Stimulated activated naive CD4-positive, alpha-beta T cell (primary cell): ENCODE results near the gene VAX1.

Source experiments
- DNase-seq, 6 experiments: peaks; one replicate each; lab custom pipeline; 2025; lab: John Stamatoyannopoulos, UW

VAX1 gene

DNA sequence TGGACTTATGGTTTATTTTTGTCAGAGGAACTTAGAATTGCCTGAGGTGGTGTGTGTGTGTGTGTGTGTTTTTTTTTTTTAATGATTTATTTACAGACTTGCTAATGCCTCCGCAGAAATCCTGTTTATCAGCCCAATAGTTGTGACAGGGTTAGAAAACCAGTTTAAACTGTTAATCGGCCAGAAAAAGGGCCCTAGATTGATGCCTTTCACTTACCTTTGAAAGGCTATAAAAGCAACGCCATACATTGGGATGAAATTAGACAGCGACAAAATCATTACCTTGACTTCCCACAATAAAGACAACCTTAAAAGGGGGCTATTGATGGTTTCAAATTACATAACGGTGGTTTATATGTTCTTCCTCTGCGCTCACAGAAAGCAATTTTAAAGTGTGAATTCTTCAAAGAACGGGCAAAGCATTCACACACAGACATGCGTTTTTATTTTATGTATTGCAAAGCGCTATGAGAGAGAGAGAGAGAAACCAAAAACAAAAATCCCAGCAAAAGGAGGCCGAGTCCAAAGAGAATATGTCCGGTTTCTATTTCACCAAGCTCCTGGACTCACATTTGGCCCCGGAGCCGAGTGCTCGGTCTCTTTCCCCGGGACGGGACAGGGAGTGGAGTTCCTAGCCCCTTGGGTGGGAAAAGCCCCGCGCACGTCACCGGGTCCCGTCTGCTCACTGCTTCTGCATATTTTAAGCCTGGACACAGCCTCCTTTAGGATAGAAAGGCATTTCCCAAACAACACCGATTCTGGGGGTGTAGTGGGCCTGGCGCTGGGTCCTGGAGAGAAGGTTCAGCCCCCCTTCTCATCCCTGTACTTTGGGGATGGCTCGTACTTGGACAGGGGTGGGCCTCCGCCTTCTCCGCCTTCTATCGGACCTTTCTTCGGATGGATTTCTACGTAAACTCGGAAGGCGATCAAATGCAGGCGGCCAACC, 26.8 kb upstream of the VAX1 start:
- no peak for DNase-seq

DNA sequence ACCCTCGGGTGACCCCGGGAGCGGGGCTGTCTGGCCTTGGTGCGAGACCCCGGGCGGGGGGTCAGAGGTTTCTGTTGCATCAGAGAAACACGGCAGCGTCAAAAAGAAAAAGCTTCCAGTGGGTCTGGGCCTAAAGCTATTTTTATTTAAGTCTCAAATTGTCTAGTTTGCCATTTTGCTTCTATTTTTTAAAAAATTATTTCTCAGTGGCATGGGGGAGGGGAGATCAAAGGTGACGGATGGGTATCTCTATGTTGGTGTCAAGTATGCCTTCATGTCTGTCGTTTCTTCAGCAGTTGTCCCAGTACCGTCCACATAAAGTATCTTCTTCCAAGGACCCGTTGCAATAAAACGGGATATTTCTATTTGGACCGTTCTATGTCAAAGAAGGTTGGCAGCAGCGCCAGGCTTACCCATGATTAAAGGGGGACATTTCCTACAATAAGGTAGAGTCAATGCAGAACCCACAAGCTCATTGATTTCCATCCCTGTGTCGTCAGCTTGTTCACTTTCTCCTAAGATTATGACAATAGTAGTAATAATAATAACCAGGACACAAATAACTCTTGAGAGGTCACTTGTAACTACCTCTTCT, 26.0 kb upstream of the VAX1 start:
- no peak for DNase-seq

DNA sequence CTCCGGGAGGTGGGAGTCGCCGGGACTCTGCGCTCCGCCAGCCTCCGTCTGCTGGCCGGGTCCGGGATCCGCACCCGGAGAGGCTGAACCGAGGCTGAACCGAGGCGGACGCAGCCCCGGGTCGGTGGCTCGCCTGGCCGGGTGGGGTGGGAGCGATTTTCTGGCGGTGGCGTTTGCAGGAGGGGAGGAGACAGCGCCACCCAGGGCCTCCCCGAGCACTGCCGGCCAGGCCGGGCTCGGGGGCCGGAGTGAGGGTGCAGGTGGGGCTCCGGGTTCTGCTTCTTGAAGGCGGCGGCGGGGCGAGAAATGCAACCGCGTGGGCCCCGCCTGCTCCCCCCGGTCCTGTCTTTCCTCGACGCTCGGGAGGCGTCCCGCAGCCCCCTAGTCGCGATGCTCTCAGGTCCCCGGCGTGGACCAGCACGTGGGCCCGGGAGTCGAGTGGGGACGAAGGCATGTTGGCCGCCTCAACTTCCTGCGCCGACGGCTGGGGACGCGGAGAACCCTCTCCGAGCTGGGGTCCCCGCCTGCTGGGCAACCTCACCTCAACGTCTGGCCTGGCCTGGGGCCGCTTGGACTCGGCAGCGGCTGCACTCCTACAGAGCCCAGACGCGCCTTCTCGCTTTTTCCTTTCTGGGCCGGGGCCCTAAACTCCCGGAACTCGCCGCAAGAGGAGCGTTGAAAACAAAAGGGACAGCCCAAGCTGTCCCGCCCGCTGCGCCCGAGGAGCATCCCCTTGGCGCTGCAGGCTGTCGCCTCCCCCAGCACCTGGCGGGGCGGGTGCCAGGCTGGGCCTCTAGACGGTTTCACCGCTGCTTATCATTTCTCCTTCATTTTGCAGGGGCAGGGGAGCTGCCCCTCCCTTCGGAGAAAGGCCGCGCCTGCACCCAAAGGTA, 25.2 kb upstream of the VAX1 start:
- no peak for DNase-seq

DNA sequence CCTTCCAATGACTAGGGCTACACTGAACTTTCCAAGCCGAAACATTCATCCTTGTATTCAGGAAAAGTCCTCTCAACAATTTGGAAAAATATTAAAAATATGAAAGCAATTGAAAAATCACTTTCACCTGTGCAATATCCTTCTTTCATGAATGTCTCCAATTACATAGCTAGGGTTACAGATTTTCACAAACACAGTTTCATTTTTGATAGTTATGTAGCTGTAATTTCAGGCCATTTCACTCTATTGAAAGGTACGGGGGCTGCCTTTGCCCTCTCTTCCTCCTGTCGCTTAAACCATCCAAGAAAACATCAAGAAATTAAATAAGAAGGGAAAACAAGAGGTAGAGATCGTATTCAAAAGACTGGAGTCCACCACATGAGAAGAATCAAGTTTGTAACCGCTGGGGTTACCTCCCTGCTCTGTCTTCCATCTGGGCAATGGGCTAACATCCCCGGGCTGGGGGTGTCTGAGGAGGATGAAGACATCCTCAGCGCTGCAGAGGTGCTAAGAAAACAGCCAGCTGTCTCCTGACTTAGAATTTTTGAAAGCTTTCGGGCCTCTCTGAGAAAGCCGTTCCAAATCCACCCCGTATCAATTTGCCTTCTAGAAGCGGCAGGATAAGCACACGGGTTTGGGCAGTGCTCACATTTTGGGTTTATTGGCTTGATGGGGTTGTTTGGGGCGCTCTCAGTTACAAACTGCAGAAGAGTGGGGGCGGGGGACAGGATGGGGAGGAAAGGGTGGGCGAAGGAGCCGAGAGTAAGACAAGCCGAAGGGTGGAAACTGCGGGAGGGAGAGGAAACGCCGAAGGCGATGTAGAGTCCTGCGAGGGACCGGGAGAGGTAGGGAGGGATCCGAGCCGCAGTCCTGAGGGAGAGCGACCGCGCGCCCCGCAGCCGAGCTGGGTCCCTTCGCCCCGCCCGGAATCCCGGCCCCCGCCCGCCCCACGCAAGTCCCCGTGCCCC, 24.3 kb upstream of the VAX1 start:
- DNase-seq: no peak

- no peak for DNase-seq
Observed at GRCh38 chr10:117161386-117162033, 23.4 kb upstream of the VAX1 start.

GRCh38 chr10:117160567-117160966, 22.5 kb upstream of the VAX1 start:
- no peak for DNase-seq

DNA sequence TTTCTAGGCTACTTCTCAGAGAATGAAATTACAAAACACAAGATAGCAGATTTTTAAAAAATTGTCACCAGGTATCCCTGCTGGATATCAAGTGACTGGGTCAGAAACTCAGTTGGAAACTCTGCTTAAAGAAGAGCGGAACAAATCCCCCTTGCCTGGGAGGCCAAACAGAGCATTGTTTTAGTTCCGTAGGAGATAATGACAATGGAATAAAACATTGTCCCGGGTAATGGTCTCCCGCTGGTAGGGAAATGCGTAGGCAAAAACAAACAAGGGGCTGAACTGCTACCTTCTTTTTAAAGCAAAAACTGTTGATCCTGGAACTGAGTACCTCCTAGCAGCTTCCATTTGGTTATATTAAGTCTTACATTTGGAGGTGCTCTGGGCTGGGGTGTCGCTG, 21.3 kb upstream of the VAX1 start:
- no peak for DNase-seq

DNA sequence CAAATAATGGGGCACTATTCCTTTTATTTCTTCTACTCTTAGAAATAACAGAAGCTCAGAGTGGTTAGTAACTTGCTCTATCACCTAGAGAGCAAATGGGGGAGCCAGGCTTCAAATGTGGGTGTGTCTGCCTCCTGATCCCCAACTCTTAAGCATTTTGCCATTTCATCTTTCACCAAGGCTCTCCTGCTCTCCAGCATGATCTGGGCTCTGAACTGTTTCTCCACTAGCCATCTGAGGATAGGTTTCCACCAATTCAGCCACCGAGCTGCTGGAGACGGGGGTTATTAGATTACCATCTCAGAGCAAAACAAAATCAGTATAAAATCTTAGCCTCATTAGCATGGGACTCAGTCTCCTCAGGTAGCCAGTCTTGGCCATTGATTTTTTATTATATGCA, 20.2 kb upstream of the VAX1 start:
- DNase-seq: no peak

DNA sequence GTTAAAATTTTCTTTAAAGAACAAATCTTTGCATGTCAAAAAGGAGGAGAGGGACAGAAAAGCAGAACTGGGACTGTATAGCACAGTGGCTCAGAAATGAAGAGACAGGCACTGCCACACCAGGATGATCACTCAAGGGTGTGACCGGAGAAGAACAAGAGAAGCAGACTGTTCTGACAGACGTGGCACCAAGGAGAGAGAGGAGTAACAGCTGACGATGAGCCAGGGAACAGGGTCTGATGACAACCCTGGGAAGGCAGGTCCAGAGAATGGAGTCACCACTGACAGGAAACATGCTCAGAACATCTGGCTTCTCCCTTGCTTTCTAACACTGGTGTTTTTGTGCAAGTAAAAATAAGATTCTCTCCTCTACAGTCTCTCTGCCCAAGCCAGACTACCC, 14.6 kb upstream of the VAX1 start:
- DNase-seq: no peak

- no peak for DNase-seq
Observed at GRCh38 chr10:117148284-117148683, 10.2 kb upstream of the VAX1 start.

GRCh38 chr10:117145019-117145418, 6.9 kb upstream of the VAX1 start:
- no peak for DNase-seq

GRCh38 chr10:117143103-117143823, 5.2 kb upstream of the VAX1 start:
- DNase-seq: no peak

DNA sequence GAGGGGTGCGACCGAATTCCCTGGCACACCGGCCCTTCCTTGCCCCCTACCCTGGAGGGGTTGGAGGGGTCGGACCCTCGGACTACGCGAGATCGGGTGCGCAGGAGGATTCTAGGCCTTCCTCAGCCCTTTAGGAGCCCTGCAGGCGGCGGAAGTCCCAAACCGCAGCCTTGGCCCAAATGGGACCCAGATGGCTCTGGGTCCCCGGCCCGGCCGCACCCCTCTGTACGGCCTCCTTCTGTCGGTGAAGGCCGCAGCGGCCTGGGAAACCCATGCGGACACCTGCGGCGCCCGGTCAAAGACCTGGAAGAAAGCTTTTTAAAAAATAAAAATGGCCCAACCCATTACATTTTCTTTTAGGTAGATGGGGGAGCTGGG, 2.4 kb upstream of the VAX1 start:
- no peak for DNase-seq

- DNase-seq: no peak
Observed at GRCh38 chr10:117139581-117140524, 1.8 kb upstream of the VAX1 start.

DNA sequence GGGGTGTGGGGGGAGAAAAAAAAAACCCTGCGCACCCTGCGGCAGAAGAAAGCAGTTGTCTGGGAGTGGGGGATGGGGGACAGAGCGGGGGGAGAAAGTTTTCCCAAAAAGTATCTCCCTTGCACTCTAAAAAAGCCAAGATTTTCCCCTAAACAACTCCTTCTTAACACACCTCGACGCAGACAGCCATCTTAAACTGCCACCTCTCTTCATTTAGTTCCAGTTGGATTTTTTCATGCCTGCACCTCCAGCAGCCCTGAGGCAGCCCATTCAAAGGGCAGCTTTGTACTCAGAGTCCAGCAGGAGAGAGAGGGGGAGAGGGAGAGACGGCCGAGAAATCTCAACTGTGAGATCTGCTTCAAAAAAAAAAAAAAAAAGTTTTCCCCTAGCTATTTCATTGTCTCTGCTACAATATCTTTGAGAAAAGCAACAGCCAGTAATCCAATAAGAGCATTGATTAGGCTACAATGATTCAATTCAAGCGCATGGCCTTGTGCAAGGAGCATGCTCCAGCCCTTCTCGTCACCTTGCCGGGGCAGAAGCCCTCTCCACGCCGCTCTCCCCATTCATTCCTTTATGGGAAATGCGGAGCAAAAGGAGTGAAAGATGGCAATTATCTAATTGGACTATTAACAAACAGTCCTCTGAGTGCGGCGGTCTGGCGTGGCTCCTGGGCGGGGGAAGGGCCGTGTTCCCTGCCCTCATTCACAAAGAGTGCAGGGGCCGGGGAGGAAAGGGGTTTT, 939 bp upstream of the VAX1 start:
- no peak for DNase-seq

DNA sequence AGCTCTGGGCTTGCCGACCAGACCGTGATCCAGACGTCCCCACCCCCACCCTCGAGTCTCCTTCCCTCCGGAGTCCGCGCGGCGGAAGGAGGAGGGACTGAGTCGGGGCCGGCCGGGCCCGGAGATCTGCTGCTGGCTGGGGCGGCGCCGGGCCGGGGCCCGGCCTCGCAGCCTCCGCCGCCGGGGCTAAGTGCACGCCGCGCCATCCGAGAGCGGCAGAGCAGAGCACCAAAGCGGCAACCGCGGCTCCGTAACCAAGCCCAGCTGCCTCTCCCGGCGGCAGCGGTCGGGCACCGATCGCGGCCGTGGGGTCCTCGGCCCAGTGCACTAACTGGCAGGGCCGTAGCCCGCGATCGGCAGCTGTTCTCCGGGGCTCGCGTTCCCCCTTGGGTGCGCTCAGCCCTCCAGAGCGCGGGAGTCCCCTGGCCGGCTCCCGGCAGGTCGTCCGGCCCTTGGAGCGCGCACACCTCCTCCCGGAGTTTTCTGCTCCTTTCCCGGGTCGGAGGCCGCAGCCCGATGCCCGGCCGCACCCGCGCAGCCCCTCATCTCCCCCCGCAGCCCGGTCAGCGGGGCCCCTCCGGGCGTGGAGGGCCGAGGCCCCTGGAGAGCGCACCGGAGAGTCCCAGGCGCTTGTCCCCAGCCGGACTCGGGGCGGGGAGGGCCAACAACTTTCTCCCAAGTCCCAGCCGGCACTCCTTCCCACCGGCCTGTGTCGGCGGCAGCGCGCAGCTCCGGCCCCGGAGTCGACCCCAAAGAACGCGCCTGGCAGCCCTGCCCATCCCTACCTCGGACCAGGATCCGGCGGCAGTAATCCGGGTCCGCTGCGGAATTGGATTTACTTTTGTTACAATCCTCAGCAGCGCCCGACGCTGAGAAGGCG, 799 bp downstream of the VAX1 start:
- DNase-seq: no peak

DNA sequence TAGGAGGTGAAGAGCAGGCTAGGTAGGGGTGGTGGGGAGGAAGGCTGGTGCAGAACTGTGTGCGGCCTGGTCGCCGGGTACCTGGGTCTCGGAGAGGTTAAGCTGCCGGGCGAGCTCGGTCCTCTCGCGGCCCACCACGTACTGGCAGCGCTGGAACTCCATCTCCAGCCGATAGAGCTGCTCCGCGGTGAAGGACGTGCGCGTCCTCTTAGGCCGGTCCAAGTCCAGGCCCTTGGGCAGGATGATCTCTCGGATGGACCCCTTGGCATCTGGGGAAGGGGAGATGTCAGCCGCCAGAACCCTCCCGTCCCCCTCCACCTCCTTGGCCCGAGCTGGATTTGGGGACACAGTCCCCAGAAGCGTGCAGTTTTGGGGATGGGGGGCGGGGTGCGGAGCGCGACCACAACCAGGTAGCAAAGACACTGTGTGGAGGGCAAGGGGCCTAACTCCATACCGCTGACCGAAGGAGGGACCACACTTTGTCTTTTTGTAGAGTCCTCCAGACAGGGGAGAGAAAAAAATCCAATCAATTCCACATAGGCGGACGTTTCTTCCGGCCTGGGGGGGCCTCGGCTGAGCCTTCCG, 1.6 kb downstream of the VAX1 start:
- no peak for DNase-seq
